GM19351 (cell line): ENCODE data around the gene FNDC5.

Source experiments
- ATAC-seq: cut with Tn5 transposase; IDR thresholded peaks from one replicate; pipeline ENCODE4 v1.9.1; 2021; ENCODE audit warnings: mild to moderate bottlenecking, moderate library complexity; ENCODE audit not compliant: unreplicated experiment

Gene FNDC5

GRCh38 chr1:32897082-32898049 is 26.7 kb upstream of the FNDC5 start:
- ATAC-seq, result no peak

GRCh38 chr1:32896451-32896850 is 25.7 kb upstream of the FNDC5 start:
- ATAC-seq, result no peak

- no peak for ATAC-seq
These were observed 24.9 kb upstream of the FNDC5 start for GRCh38 chr1:32895325-32896215.

GRCh38 chr1:32894681-32895080 is 24.0 kb upstream of the FNDC5 start:
- no peak for ATAC-seq

GRCh38 chr1:32894019-32894600 is 23.4 kb upstream of the FNDC5 start:
- ATAC-seq, result no peak

GRCh38 chr1:32893198-32894018 is 22.7 kb upstream of the FNDC5 start:
- no peak for ATAC-seq

GRCh38 chr1:32892368-32893197 is 21.9 kb upstream of the FNDC5 start:
- no peak for ATAC-seq

GRCh38 chr1:32891630-32892029 is 20.9 kb upstream of the FNDC5 start:
- ATAC-seq, result no peak

GRCh38 chr1:32891241-32891570 is 20.5 kb upstream of the FNDC5 start:
- ATAC-seq, result no peak

- ATAC-seq, result no peak
These were observed 20.0 kb upstream of the FNDC5 start for GRCh38 chr1:32890516-32891240.

- no peak for ATAC-seq
These were observed 19.1 kb upstream of the FNDC5 start for GRCh38 chr1:32889731-32890278.

GRCh38 chr1:32888677-32889420 is 18.1 kb upstream of the FNDC5 start:
- ATAC-seq, result no peak

GRCh38 chr1:32888134-32888533 is 17.4 kb upstream of the FNDC5 start:
- ATAC-seq, result no peak

GRCh38 chr1:32887623-32888022 is 16.9 kb upstream of the FNDC5 start:
- no peak for ATAC-seq

- no peak for ATAC-seq
These were observed 16.2 kb upstream of the FNDC5 start for GRCh38 chr1:32886828-32887414.

- no peak for ATAC-seq
These were observed 15.5 kb upstream of the FNDC5 start, which contains the start of gene HPCA for GRCh38 chr1:32886004-32886827. HPCA (plus strand) TSS chr1:32886491; CDS start chr1:32888899, 2,408 bp downstream.

GRCh38 chr1:32885676-32886003 is 14.9 kb upstream of the FNDC5 start:
- ATAC-seq, result no peak
